ENCODE data around the gene GNG7.
"Not testable (repeated sequence)": the region's sequence is repeated elsewhere in the genome, so short reads cannot be mapped to it uniquely, and the experiment has no call there.

GNG7 gene

DNA sequence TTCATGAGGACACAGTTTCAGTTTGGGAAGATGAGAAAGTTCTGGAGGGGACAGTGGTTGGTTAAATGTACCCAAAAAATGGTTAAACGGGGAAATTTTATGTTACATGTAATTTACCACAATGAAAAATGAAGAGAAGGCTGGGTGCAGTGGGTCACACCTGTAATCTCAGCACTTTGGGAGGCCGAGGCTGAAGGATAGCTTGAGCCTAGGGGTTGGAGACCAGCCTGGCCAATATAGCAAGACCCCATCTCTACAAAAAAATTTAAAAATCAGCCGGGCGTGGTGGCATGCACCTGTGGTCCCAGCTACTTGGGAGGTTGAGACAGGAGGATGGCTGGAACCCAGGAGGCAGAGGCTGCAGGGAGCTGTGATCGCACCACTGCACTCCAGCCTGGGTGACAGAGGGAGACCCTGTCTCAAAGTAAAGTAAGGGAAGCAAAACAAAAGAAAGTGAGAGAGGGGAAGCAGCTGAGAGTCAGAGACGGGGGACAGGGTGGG, 17.2 kb downstream of the GNG7 start:
- H3K27ac ChIP-seq, result no peak overlapping the region
- TF ChIP-seq, protein P1, sequence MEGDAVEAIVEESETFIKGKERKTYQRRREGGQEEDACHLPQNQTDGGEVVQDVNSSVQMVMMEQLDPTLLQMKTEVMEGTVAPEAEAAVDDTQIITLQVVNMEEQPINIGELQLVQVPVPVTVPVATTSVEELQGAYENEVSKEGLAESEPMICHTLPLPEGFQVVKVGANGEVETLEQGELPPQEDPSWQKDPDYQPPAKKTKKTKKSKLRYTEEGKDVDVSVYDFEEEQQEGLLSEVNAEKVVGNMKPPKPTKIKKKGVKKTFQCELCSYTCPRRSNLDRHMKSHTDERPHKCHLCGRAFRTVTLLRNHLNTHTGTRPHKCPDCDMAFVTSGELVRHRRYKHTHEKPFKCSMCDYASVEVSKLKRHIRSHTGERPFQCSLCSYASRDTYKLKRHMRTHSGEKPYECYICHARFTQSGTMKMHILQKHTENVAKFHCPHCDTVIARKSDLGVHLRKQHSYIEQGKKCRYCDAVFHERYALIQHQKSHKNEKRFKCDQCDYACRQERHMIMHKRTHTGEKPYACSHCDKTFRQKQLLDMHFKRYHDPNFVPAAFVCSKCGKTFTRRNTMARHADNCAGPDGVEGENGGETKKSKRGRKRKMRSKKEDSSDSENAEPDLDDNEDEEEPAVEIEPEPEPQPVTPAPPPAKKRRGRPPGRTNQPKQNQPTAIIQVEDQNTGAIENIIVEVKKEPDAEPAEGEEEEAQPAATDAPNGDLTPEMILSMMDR (conservative IDR thresholded peaks at IDR 0.05; ENCODE audit: low read depth), result no peak
- CTCF ChIA-PET, result interaction anchor here (0.6 kb wide), 1 partner anchor 64 kb away, joined by 6 read pairs; no protein-coding TSS in a partner anchor
- POLR2A ChIA-PET (ENCODE audit: low non-redundant PET), result no interaction called here
- no peak for DNase-seq (ENCODE audit: low spot score)

DNA sequence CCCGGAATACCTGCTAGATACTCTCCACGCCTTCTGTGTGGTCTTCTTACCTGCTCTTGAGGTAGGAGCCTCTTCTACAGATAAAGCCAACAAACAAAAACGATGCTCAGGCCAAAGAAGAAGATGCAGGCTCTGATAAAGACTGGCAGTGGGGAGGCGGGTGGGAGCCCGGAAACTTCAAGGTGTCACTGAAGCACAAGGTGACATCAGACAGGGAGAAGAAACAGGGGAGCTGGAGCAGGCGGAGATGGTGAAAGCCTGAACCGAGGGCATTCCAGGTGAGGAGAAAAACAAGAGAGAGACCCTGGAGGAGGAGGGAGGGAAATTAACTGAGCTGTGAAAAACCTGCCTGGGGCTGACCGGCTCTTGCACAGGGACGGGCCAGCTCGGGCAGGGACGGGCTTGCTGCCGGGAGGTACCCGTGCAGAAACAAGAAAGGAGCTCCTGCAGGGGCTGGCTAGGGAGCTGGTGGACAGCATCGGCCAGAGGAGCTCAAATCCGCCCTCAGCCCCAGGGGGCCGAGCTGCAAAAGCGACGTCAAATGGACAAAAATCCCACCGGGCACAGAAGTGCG, 19.0 kb downstream of the GNG7 start:
- no peak for DNase-seq (ENCODE audit: low spot score)
- no peak overlapping the region for H3K27ac ChIP-seq
- TF ChIP-seq, protein P1 (conservative IDR thresholded peaks at IDR 0.05; ENCODE audit: low read depth), result no peak
- ChIA-PET CTCF (no interaction called here), POLR2A (ENCODE audit: low non-redundant PET) (no interaction called here)

DNA sequence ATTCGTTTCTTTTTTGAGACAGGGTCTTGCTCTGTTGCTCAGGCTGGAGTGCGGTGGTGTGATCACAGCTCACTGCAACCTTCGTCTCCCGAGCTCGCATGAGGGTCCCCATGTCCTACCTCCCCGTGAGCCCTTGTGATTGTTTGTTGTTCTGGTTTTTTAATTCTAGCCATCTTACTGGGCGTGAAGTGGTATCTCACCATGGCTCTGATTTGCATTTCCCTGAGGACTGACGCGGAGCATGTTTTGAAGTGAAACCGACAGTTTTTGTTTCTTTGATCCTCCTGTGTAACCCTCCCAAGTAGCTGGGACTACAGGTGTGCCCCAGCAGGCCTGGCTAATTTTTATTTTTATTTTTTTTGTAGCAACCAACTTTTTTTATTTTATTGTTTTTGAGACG, 21.7 kb downstream of the GNG7 start:
- no peak for DNase-seq (ENCODE audit: low spot score)
- TF ChIP-seq, protein P1 (conservative IDR thresholded peaks at IDR 0.05; ENCODE audit: low read depth), result no peak
- no peak overlapping the region for H3K27ac ChIP-seq
- CTCF ChIA-PET, result no interaction called here
- POLR2A ChIA-PET (ENCODE audit: low non-redundant PET), result no interaction called here

DNA sequence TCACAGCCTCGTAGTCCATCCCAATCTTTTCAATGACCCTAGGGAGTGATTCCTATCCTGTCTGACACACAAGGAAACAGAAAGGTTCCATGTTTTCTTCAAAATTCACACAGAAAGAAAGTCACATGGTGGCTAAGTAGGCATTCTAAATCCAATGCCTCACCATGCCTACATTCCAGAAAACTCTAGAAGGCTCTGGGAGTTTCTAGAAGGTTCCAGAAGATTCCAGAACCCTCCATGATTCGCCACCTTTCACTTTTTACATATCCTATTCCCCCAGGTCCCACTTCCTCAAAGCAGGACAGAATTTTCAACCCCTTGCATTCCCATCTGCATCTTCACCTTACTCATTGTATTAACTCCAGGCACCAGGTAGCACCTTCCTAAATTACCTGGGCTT, 23.1 kb downstream of the GNG7 start:
- ChIA-PET CTCF (interaction anchor here (0.7 kb wide), 1 partner anchor 22 kb away, joined by 4 read pairs; no protein-coding TSS in a partner anchor), POLR2A (ENCODE audit: low non-redundant PET) (interaction anchor here (0.7 kb wide), 1 partner anchor 62 kb away, joined by 5 read pairs; no protein-coding TSS in a partner anchor)
- H3K27ac ChIP-seq, result no peak overlapping the region
- TF ChIP-seq, protein P1 (conservative IDR thresholded peaks at IDR 0.05; ENCODE audit: low read depth), result no peak
- DNase-seq (ENCODE audit: low spot score), result no peak

DNA sequence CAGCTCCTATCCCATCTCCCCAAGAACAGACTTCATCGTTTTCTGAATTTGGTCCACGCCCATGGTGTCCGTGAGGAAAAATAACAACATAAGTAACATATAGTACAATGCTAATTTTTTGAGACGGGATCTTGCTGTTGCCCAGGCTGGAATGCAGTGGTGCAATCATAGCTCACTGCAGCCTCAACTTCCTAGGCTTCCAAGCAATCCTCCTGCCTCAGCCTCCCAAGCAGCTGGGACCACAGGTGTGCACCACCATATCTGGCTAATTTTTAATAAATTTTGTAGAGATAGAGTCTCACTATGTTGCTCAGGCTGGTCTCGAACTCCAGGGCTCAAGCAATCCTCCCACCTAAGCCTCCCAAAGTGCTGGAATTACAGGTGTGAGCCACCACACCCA, 23.5 kb downstream of the GNG7 start:
- POLR2A ChIA-PET (ENCODE audit: low non-redundant PET); DNase-seq (ENCODE audit: low spot score); H3K27ac ChIP-seq: not testable (repeated sequence)
- CTCF ChIA-PET, result interaction anchor here (0.7 kb wide), 1 partner anchor 23 kb away, joined by 4 read pairs; no protein-coding TSS in a partner anchor

DNA sequence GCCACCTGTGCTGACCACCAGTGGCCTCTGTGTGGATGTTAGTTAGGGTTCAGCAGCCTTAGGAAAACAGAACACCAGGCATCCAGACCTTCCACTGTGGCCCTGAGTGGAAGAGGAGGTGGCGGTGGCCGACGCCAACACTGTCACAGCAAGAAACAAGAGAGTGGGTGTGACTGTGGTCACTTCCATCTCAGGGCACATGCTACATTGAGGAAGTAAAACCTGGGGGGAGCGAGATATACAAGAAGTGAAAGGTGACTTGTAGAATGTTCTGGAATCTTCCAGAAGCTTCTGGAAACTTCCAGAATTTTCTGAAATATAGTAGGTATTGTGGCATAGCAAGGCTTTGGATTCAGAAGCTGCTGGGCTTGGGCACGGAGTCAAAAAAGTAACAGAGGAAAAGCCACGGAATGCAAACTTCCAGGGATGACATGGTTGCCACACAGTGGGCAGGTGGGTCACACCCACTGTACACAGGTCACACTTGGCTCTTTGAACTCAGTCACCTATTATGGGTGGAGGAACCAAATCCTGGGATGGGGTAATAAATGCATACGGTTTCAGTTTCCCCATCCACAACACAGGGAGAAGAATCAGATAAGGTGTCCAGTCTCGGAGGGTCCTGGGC, 24.3 kb downstream of the GNG7 start:
- CTCF ChIA-PET, result no interaction called here
- TF ChIP-seq, protein P1 (conservative IDR thresholded peaks at IDR 0.05; ENCODE audit: low read depth), result no peak
- no peak for DNase-seq (ENCODE audit: low spot score)
- POLR2A ChIA-PET (ENCODE audit: low non-redundant PET), result no interaction called here
- H3K27ac ChIP-seq, result no peak overlapping the region

DNA sequence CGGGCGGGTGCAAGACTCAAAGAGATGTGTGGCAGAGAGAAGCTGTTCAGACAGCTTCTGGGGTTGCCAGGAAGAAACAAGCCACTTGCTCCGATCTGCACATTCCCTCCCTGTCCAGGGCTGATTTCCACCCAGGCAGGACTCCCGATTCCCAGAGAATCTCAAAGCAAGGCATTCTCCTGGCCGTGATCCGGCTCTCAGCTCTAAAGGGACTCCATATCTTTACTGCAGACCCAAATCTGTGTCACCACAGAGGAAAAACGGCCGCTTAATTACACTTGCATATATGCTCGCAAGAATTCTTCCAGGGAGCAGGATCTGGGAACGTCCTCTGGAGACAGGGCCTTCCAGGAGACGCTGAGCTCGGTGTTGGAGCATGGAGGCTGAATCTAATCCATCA, 25.7 kb downstream of the GNG7 start:
- ChIA-PET CTCF (interaction anchor here (0.7 to 0.8 kb wide), 2 partner anchors 10 to 28 kb away, joined by 3 read pairs; no protein-coding TSS in a partner anchor), POLR2A (ENCODE audit: low non-redundant PET) (no interaction called here)
- H3K27ac ChIP-seq, result no peak overlapping the region
- DNase-seq (ENCODE audit: low spot score), result no peak
- TF ChIP-seq, protein P1 (conservative IDR thresholded peaks at IDR 0.05; ENCODE audit: low read depth), result no peak

Measured in RWPE1 (cell line).